ENCODE measurements around the gene CARMIL3. TPM values are rescaled to one million over a fixed set of nuclear protein-coding genes. Genes with fewer than 3 reads are reported as not detected.

The CARMIL3 gene
- total and polyA plus RNA-seq, 2 experiments from 2014 or later, result not detected

- Histone ChIP-seq H2AFZ (no peak overlapping the region), H3K9ac (no peak overlapping the region), H3K79me2 (ENCODE audit: insufficient read depth) (peaks cover 30% of the 10 kb centered on the region), H3K4me1 (ENCODE audit: insufficient read depth) (peaks cover 10% of the 10 kb centered on the region), H3K36me3 (ENCODE audit: low read depth) (peaks cover 31% of the 10 kb centered on the region; the same call in 1 of the 2 replicates), H3K4me2 (ENCODE audit: unreplicated experiment) (no peak overlapping the region), H3K4me3 (no peak overlapping the region), H3F3A (ENCODE audit: insufficient read depth) (peaks cover 12% of the 10 kb centered on the region), H3K9me3 (ENCODE audit: low read depth) (no peaks in the 10 kb centered on the region), H3K27ac (no peak overlapping the region), H3K9me2 (ENCODE audit: insufficient read depth) (no peaks in the 10 kb centered on the region), H3K27me3 (replicated peaks; ENCODE audit: insufficient read depth) (no peaks in the 10 kb centered on the region), H4K20me1 (ENCODE audit: insufficient read depth) (no peaks in the 10 kb centered on the region)
- no peak for DNase-seq
- 90 to 92% methylated on average over 8 of the region's 8 CpGs for WGBS, 2 experiments (ENCODE audit: low coverage in 1 of 2, low lambda C conversion rate in 2 of 2, missing lambda C conversion rate in 2 of 2)
- in situ Hi-C loops (cut with MboI), result no loop called here
- TF ChIP-seq EZH2phosphoT487 (IDR thresholded peaks at IDR 0.05; ENCODE audit: insufficient read depth, low read depth) (no peak), EZH2 (IDR thresholded peaks at IDR 0.05; ENCODE audit: insufficient read depth, poor library complexity, severe bottlenecking) (no peak)
Measured at GRCh38 chr14:24096545-24097181, 44.9 kb downstream of the CARMIL3 start.

GRCh38 chr14:24098229-24098926, 46.6 kb downstream of the CARMIL3 start:
- Histone ChIP-seq H4K20me1 (ENCODE audit: insufficient read depth) (no peaks in the 10 kb centered on the region), H3K9me3 (ENCODE audit: low read depth) (no peaks in the 10 kb centered on the region), H3K27ac (no peak overlapping the region), H3K9me2 (ENCODE audit: insufficient read depth) (no peaks in the 10 kb centered on the region), H3K79me2 (ENCODE audit: insufficient read depth) (peaks cover 30% of the 10 kb centered on the region), H2AFZ (no peak overlapping the region), H3K9ac (no peak overlapping the region), H3F3A (ENCODE audit: insufficient read depth) (peaks cover 8% of the 10 kb centered on the region), H3K4me3 (no peak overlapping the region), H3K4me2 (ENCODE audit: unreplicated experiment) (no peak overlapping the region), H3K36me3 (ENCODE audit: low read depth) (peaks cover 47% of the 10 kb centered on the region; the same call in 1 of the 2 replicates), H3K4me1 (ENCODE audit: insufficient read depth) (peaks cover 10% of the 10 kb centered on the region), H3K27me3 (replicated peaks; ENCODE audit: insufficient read depth) (no peaks in the 10 kb centered on the region)
- no peak for DNase-seq
- 90 to 94% methylated on average over 16 of the region's 16 CpGs for WGBS, 2 experiments (ENCODE audit: low coverage in 1 of 2, low lambda C conversion rate in 2 of 2, missing lambda C conversion rate in 2 of 2)
- in situ Hi-C loops (cut with MboI), result no loop called here
- no peak for TF ChIP-seq EZH2phosphoT487 (IDR thresholded peaks at IDR 0.05; ENCODE audit: insufficient read depth, low read depth)
- no peak for TF ChIP-seq EZH2 (IDR thresholded peaks at IDR 0.05; ENCODE audit: insufficient read depth, poor library complexity, severe bottlenecking)

- H3K4me3 ChIP-seq, result no peak overlapping the region
- 90 to 94% methylated on average over 15 to 17 of the region's 17 CpGs for WGBS, 2 experiments (ENCODE audit: low coverage in 1 of 2, low lambda C conversion rate in 2 of 2, missing lambda C conversion rate in 2 of 2)
- no peaks in the 10 kb centered on the region for H4K20me1 ChIP-seq (ENCODE audit: insufficient read depth)
- H3K27me3 ChIP-seq (replicated peaks; ENCODE audit: insufficient read depth), result no peaks in the 10 kb centered on the region
- no peak overlapping the region for H3K9ac ChIP-seq
- H3K9me3 ChIP-seq (ENCODE audit: low read depth), result no peaks in the 10 kb centered on the region
- H3K4me1 ChIP-seq (ENCODE audit: insufficient read depth), result peaks cover 7% of the 10 kb centered on the region
- H3K4me2 ChIP-seq (ENCODE audit: unreplicated experiment), result no peak overlapping the region
- peaks cover 11% of the 10 kb centered on the region for H3F3A ChIP-seq (ENCODE audit: insufficient read depth)
- no peak for TF ChIP-seq EZH2 (IDR thresholded peaks at IDR 0.05; ENCODE audit: insufficient read depth, poor library complexity, severe bottlenecking)
- TF ChIP-seq EZH2phosphoT487 (IDR thresholded peaks at IDR 0.05; ENCODE audit: insufficient read depth, low read depth), result no peak
- no peaks in the 10 kb centered on the region for H3K9me2 ChIP-seq (ENCODE audit: insufficient read depth)
- no peak for DNase-seq
- H2AFZ ChIP-seq, result no peak overlapping the region
- peaks cover 30% of the 10 kb centered on the region for H3K79me2 ChIP-seq (ENCODE audit: insufficient read depth)
- in situ Hi-C loops (cut with MboI), result no loop called here
- peaks cover 55% of the 10 kb centered on the region; the same call in 1 of the 2 replicates for H3K36me3 ChIP-seq (ENCODE audit: low read depth)
- H3K27ac ChIP-seq, result no peak overlapping the region
Measured at GRCh38 chr14:24098927-24099813, 47.4 kb downstream of the CARMIL3 start.

Measured in GM23248 (cell line).